T-helper 9 cell (primary cell): ENCODE data around the gene OR7C1.

Experiments
- DNase-seq: peaks from one replicate; pipeline ENCODE4 v3.0.0-alpha.2; 2020

The OR7C1 gene

DNA sequence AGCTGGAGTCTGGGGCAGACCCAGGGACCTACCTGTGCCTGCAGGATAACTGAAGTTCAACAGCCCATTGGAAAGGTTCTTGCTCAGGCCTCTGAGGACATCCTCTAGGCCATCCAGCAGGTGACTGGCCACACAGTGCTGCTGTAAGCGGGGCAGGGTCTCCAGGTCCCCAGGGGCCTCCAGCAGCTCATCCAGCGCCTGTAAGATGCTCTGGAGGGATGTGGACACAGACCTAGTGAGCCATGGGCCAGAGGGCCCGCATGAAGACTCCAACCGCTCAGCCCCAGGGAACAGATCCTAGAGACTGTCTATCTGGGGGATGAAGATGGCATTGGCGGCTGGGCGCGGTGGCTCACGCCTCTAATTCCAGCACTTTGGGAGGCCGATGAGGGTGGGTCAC lies 70.6 kb downstream of the OR7C1 start:
- no peak for DNase-seq

GRCh38 chr19:14763497-14764145 lies 71.4 kb downstream of the OR7C1 start:
- DNase-seq = no peak

DNA sequence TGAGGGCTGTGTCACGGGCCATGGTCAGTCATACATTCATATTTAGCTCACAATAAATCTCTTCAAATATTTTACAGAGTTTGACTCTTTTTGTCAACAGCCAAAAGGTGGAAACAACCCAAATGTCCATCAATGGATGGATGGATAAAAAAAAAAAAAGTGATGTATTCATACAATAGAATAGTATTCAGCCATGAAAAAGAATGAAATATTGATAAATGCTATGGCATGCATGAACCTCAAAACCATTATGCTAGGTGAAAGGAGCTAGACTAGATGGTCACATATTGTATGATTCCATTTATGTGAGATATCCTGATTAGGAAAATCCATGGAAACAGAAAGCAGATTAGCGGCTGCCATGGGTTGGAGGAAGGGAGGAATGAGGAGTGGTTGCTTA lies 72.9 kb downstream of the OR7C1 start:
- DNase-seq = no peak

DNA sequence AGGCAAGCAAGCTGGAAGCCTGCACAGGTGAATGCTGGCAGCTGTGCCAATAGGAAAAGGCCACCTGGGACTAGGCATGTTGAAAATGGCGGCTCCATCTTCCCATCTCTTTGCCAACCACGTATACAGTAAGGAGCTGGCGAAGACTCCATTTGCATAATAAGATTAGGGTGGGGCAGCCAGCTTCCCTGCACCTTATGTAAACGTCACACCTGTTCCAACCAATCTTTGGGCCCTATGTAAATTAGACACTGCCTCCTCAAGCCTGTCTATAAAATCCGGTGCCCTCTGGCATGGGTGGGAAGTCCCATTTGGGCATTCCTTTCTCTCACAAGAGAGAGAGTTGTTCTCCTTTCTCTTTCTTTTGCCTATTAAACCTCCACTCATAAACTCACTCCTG lies 73.4 kb downstream of the OR7C1 start:
- no peak for DNase-seq

- DNase-seq = no peak
Measured at GRCh38 chr19:14758816-14759215, 76.2 kb downstream of the OR7C1 start.

DNA sequence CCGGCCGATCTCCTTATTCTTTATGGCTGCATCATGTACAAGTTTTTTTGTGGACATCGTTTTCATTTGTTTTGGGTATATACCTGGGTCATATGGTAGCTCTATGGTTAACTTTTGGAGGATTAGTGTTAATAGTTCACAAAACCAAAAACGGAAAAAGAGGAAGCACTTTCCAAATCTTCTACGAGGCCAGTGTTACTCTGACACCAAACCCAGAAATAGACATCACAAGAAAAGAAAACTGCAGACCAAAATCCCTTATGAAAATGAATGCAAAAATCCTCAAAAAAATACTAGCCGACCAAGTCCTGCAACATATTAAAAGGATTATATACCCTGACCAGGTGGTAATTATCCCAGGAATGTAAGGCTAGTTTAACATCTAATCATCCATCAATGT lies 86.4 kb downstream of the OR7C1 start:
- no peak for DNase-seq
